Parathyroid adenoma (tissue), 2 donors: ENCODE data around the gene SNAPC1.
A peak's percentile ranks its signal among the peaks of the same experiment; 100 is the strongest.

Experiments
- H2AFZ ChIP-seq: fragments of 300-600 bp; sonication (generic); one replicate; pipeline ENCODE4 v1.7.0; 2017; ENCODE audit warnings: antibody characterized with exemption, mild to moderate bottlenecking
- H3K27ac ChIP-seq: fragments of 300-600 bp; sonication (generic); one replicate; pipeline ENCODE4 v1.7.0; 2017
- H3K27me3 ChIP-seq: fragments of 300-600 bp; sonication (generic); one replicate; pipeline ENCODE4 v1.7.0; 2017; ENCODE audit warnings: low read length; ENCODE audit not compliant: control insufficient read depth, insufficient read depth
- H3K36me3 ChIP-seq: fragments of 300-600 bp; sonication (generic); one replicate; pipeline ENCODE4 v1.7.0; 2017; ENCODE audit warnings: low read length; ENCODE audit not compliant: control insufficient read depth, insufficient read depth
- H3K4me1 ChIP-seq: fragments of 300-600 bp; sonication (generic); one replicate; pipeline ENCODE4 v1.7.0; 2017; ENCODE audit warnings: control low read depth
- H3K4me2 ChIP-seq: fragments of 300-600 bp; sonication (generic); one replicate; pipeline ENCODE4 v1.7.0; 2017; ENCODE audit warnings: low read length
- H3K4me3 ChIP-seq: fragments of 300-600 bp; sonication (generic); one replicate; pipeline ENCODE4 v1.7.0; 2017; ENCODE audit warnings: low read depth, low read length
- H3K79me2 ChIP-seq: fragments of 300-600 bp; sonication (generic); one replicate; pipeline ENCODE4 v1.7.0; 2017; ENCODE audit warnings: control low read depth
- H3K9ac ChIP-seq: fragments of 300-600 bp; sonication (generic); one replicate; pipeline ENCODE4 v1.7.0; 2017; ENCODE audit warnings: mild to moderate bottlenecking
- H3K9me3 ChIP-seq: fragments of 300-600 bp; sonication (generic); one replicate; pipeline ENCODE4 v1.7.0; 2017; ENCODE audit warnings: low read length; ENCODE audit not compliant: control insufficient read depth
- CTCF ChIP-seq: fragments of 300-600 bp; sonication (generic); IDR thresholded peaks from one replicate; pipeline ENCODE4 v1.7.0; 2017; ENCODE audit warnings: antibody characterized with exemption, mild to moderate bottlenecking
- donor health status: primary hyperparathyroidism.

SNAPC1 gene

GRCh38 chr14:61811882-61812346 is 49.7 kb downstream of the SNAPC1 start:
- H3K4me3 ChIP-seq, result no peak overlapping the region
- no peak for TF ChIP-seq CTCF
- H3K9ac ChIP-seq, result no peak overlapping the region
- no peaks in the 10 kb centered on the region for H3K36me3 ChIP-seq
- H3K4me1 ChIP-seq, result no peaks in the 10 kb centered on the region
- no peaks in the 10 kb centered on the region for H3K27me3 ChIP-seq
- no peaks in the 10 kb centered on the region for H3K9me3 ChIP-seq
- H3K27ac ChIP-seq, result no peak overlapping the region
- peak overlapping the region; percentile 80 for H2AFZ ChIP-seq
- H3K79me2 ChIP-seq, result no peaks in the 10 kb centered on the region
- H3K4me2 ChIP-seq, result no peak overlapping the region

- H3K4me1 ChIP-seq, result no peaks in the 10 kb centered on the region
Observed at GRCh38 chr14:61812347-61813095, 50.3 kb downstream of the SNAPC1 start, which contains the start of gene SYT16. SYT16 (plus strand) TSS chr14:61812703.

GRCh38 chr14:61813096-61813606 is 50.9 kb downstream of the SNAPC1 start:
- TF ChIP-seq CTCF, result no peak

More at GRCh38 chr14:61812347-61813095, 50.3 kb downstream of the SNAPC1 start, which contains the start of gene SYT16:
- no peak within 1 kb of the TSS for H3K9ac ChIP-seq
- no peak for TF ChIP-seq CTCF
- H3K4me2 ChIP-seq, result peak within 1 kb of the TSS; percentile 69
- H3K9me3 ChIP-seq, result no peaks in the 10 kb centered on the region
- H2AFZ ChIP-seq, result peak within 1 kb of the TSS; percentile 93
- H3K4me3 ChIP-seq, result peak within 1 kb of the TSS; percentile 29
- H3K79me2 ChIP-seq, result no peaks in the 10 kb centered on the region
- H3K27ac ChIP-seq, result no peak within 1 kb of the TSS
- H3K27me3 ChIP-seq, result no peaks in the 10 kb centered on the region
- H3K36me3 ChIP-seq, result no peaks in the 10 kb centered on the region

DNA sequence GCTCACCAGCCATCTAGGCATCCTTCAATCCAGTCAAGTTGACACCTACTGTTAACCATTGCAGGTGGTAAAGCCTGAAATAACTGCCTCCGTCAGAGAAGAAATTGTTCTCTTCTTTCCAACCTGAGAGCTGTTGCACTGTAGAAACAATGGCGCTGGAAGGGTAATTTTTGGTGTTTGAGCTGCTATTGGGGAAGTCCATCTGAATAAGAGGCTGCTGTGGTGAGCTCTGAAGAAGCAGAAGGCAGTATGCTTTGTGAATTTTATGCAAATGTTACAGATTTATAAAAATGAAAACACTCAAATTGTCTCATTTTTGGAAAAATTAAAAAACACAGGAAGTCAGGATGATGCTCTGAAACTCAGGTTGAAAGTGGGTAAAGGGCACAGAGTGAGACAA is 60.2 kb downstream of the SNAPC1 start:
- Histone ChIP-seq H3K4me1 (no peaks in the 10 kb centered on the region), H3K4me3 (no peak overlapping the region), H3K36me3 (no peaks in the 10 kb centered on the region), H3K79me2 (no peaks in the 10 kb centered on the region), H3K9me3 (no peaks in the 10 kb centered on the region), H3K9ac (no peak overlapping the region), H3K4me2 (no peak overlapping the region), H3K27ac (no peak overlapping the region), H3K27me3 (no peaks in the 10 kb centered on the region), H2AFZ (no peak overlapping the region)
- TF ChIP-seq CTCF, result no peak

More at GRCh38 chr14:61813096-61813606, 50.9 kb downstream of the SNAPC1 start:
- no peaks in the 10 kb centered on the region for H3K4me1 ChIP-seq
- peak overlapping the region; percentile 29 for H3K4me3 ChIP-seq
- no peaks in the 10 kb centered on the region for H3K27me3 ChIP-seq
- no peaks in the 10 kb centered on the region for H3K36me3 ChIP-seq
- H3K9ac ChIP-seq, result no peak overlapping the region
- no peaks in the 10 kb centered on the region for H3K79me2 ChIP-seq
- H3K9me3 ChIP-seq, result no peaks in the 10 kb centered on the region
- peak overlapping the region; percentile 69 for H3K4me2 ChIP-seq
- H3K27ac ChIP-seq, result no peak overlapping the region
- H2AFZ ChIP-seq, result peak overlapping the region; percentile 93
